Stimulated activated CD4-positive, alpha-beta T cell treated with anti-CD3 and anti-CD28 coated beads, Interleukin-12 subunit alpha, Interleukin-12 subunit beta, amount 100 ng/mL, for 48 hours (primary cell): ENCODE data around the gene CGREF1.

Source experiments
- DNase-seq, 3 donors: peaks; one replicate each; pipeline ENCODE4 v3.0.0-alpha.2; 2020; ENCODE audit warnings: low read depth in 2 of 3, low spot score in 1 of 3

The CGREF1 gene

GRCh38 chr2:27118525-27119329 lies at the start of gene CGREF1:
Gene CGREF1 (minus strand): TSS chr2:27119128. CDS start chr2:27104366, 14,762 bp downstream.
- DNase-seq = no peak

- DNase-seq = no peak
Measured at GRCh38 chr2:27164960-27165763, 46.2 kb upstream of the CGREF1 start.

- no peak for DNase-seq
Measured at GRCh38 chr2:27162151-27163121, 43.5 kb upstream of the CGREF1 start.

GRCh38 chr2:27160191-27160590 lies 41.3 kb upstream of the CGREF1 start:
- DNase-seq = no peak

GRCh38 chr2:27159271-27159670 lies 40.3 kb upstream of the CGREF1 start:
- no peak for DNase-seq

- no peak for DNase-seq
Measured at GRCh38 chr2:27158468-27158867, 39.5 kb upstream of the CGREF1 start.

- DNase-seq = no peak
Measured at GRCh38 chr2:27155069-27155520, 36.2 kb upstream of the CGREF1 start.

GRCh38 chr2:27154488-27154887 lies 35.6 kb upstream of the CGREF1 start:
- no peak for DNase-seq

GRCh38 chr2:27152796-27153464 lies 34.0 kb upstream of the CGREF1 start:
- no peak for DNase-seq

- DNase-seq = no peak
Measured at GRCh38 chr2:27152102-27152795, 33.3 kb upstream of the CGREF1 start.

- no peak for DNase-seq
Measured at GRCh38 chr2:27150639-27151230, 31.8 kb upstream of the CGREF1 start.

- DNase-seq = no peak
Measured at GRCh38 chr2:27149570-27150405, 30.9 kb upstream of the CGREF1 start.

GRCh38 chr2:27148801-27149439 lies 30.0 kb upstream of the CGREF1 start, which contains the start of gene TCF23:
Gene TCF23 (plus strand): TSS chr2:27149004. CDS start chr2:27149134, 130 bp downstream.
- no peak for DNase-seq

GRCh38 chr2:27147935-27148334 lies 29.0 kb upstream of the CGREF1 start:
- DNase-seq = no peak

GRCh38 chr2:27145682-27146081 lies 26.8 kb upstream of the CGREF1 start:
- DNase-seq = no peak

- DNase-seq = no peak
Measured at GRCh38 chr2:27143285-27143684, 24.4 kb upstream of the CGREF1 start.

GRCh38 chr2:27139310-27139709 lies 20.4 kb upstream of the CGREF1 start, which contains the start of gene PRR30:
Gene PRR30 (minus strand): TSS chr2:27139410. CDS start chr2:27138329, 1,081 bp downstream.
- DNase-seq = no peak

GRCh38 chr2:27138111-27138510 lies 19.2 kb upstream of the CGREF1 start:
- DNase-seq = no peak
